Activated CD8-positive, alpha-beta T cell treated with anti-CD3 and anti-CD28 coated beads for 36 hours (primary cell): Measurements from ENCODE around the gene HTRA1. TPM values are rescaled to one million over a fixed set of nuclear protein-coding genes. Genes with fewer than 3 reads are reported as not detected.

Source experiments
- ATAC-seq: fragments of 200-7000 bp; cut with Tn5 transposase; one replicate; pipeline ENCODE4 v1.10.0; 2021; ENCODE audit warnings: mild to moderate bottlenecking, moderate library complexity
- CTCF ChIA-PET: fragments of 350-600 bp; sonication (Branson Sonifier 250); formaldehyde crosslinking; loops from one replicate; lab custom pipeline; 2021; ENCODE audit warnings: antibody characterized with exemption; lab: Charles Lee
- POLR2A ChIA-PET: fragments of 350-600 bp; sonication (Branson Sonifier 250); formaldehyde crosslinking; loops from one replicate; lab custom pipeline; 2021; ENCODE audit warnings: antibody characterized with exemption; lab: Charles Lee
- DNase-seq: peaks from one replicate; pipeline ENCODE4 v3.0.0-alpha.2; 2020
- H3K27ac Mint-ChIP-seq: one replicate; pipeline ENCODE4 v1.8.0; 2021; ENCODE audit warnings: mild to moderate bottlenecking, mixed read lengths
- H3K27me3 Mint-ChIP-seq: one replicate; pipeline ENCODE4 v1.8.0; 2021; ENCODE audit warnings: mixed read lengths
- H3K36me3 Mint-ChIP-seq: one replicate; pipeline ENCODE4 v1.8.0; 2021; ENCODE audit warnings: low read depth, mixed read lengths
- H3K4me1 Mint-ChIP-seq: one replicate; pipeline ENCODE4 v1.8.0; 2021; ENCODE audit warnings: low read depth, mixed read lengths
- H3K4me3 Mint-ChIP-seq: one replicate; pipeline ENCODE4 v1.8.0; 2021; ENCODE audit warnings: mild to moderate bottlenecking, moderate library complexity, mixed read lengths
- H3K9me3 Mint-ChIP-seq: one replicate; pipeline ENCODE4 v1.8.0; 2021; ENCODE audit warnings: mixed read lengths
- intact Hi-C: fragments of 100-400 bp; cut with micrococcal nuclease; formaldehyde crosslinking; loops from one replicate; pipeline ENCODE4 v1.10.0; 2022
- total RNA-seq, 2 experiments: library from RNA; stranded (reverse); gene quantifications; one replicate each; pipeline ENCODE4 v1.2.3, GENCODE V29; 2021
- TF ChIP-seq, protein P1 (sequence below): fragments of 200-600 bp; IDR thresholded peaks from one replicate; pipeline ENCODE4 v1.8.0; 2022; ENCODE audit warnings: antibody characterized with exemption, mild to moderate bottlenecking

The HTRA1 gene
- total RNA-seq, 2 experiments from 2014 or later = not detected

DNA sequence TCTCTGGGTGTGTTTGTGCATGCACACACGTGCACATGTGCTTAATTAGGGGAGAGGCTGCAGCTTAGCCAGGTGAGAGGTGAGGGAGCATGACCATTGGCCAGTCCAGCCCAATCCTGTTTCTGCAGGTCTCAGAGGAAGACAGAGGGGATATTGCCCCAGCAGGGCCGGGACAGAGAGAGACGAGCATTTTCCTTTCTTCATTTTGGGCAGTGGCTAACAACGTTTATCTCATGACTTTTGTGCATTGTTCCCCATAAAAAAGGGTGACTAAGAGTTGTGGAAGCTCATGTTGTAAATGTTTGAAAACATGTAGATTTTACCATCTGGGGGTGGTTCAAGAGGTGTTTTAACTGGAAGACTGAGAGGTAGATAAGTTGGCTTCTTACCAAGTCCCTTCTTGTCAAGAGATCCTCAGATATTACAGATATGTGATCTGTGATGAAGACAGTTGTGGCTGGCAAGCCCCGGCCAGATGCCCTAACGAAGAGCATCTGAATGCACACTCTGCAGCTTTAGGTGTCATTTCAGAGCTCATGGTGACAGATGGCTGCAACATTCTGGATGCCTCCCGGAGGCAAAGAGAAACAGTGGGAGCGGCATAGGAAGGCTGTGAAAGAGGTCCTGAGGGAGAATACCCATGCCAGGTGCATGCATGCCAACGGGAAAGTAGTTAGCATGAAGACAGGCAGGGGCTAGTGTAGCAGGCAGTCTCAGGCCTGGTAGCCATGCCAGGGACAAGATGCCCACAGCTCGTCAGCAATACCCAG, 82.5 kb downstream of the HTRA1 start:
- Mint-ChIP-seq H3K27ac (no peak overlapping the region), H3K36me3 (no peaks in the 10 kb centered on the region), H3K9me3 (no peaks in the 10 kb centered on the region), H3K4me1 (peaks cover 15% of the 10 kb centered on the region), H3K4me3 (no peak overlapping the region), H3K27me3 (no peaks in the 10 kb centered on the region)
- CTCF ChIA-PET = interaction anchor here (2.8 kb wide), 1 partner anchor 22 kb away, joined by 10 read pairs; no protein-coding TSS in a partner anchor
- no peak for ATAC-seq
- POLR2A ChIA-PET = no interaction called here
- TF ChIP-seq, protein P1, sequence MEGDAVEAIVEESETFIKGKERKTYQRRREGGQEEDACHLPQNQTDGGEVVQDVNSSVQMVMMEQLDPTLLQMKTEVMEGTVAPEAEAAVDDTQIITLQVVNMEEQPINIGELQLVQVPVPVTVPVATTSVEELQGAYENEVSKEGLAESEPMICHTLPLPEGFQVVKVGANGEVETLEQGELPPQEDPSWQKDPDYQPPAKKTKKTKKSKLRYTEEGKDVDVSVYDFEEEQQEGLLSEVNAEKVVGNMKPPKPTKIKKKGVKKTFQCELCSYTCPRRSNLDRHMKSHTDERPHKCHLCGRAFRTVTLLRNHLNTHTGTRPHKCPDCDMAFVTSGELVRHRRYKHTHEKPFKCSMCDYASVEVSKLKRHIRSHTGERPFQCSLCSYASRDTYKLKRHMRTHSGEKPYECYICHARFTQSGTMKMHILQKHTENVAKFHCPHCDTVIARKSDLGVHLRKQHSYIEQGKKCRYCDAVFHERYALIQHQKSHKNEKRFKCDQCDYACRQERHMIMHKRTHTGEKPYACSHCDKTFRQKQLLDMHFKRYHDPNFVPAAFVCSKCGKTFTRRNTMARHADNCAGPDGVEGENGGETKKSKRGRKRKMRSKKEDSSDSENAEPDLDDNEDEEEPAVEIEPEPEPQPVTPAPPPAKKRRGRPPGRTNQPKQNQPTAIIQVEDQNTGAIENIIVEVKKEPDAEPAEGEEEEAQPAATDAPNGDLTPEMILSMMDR = no peak
- intact Hi-C loops = no loop called here
- DNase-seq = no peak

DNA sequence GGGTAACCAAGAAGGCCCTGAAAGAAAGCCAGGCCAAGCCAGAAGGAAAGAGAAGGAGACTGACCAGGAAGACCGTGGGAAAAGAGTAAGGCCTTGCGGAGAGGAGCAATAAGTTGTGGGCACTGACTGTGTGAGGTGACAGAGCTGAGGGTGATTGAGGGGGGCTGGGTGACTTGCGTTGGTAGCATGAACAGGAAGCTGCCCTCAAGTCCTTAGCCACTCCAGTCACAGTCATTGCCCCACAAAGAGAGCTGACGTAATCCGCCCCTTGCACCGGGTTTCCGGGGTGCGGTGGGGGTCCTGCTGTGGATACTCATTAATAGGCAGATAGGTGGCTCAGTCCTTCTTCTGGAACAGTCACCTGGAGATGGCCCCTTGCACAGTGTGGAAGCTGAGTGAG, 83.1 kb downstream of the HTRA1 start:
- Mint-ChIP-seq H3K36me3 (no peaks in the 10 kb centered on the region), H3K4me3 (no peak overlapping the region), H3K27me3 (no peaks in the 10 kb centered on the region), H3K27ac (no peak overlapping the region), H3K4me1 (peaks cover 15% of the 10 kb centered on the region), H3K9me3 (no peaks in the 10 kb centered on the region)
- ATAC-seq (no peak), DNase-seq (no peak)
- CTCF ChIA-PET = interaction anchor here (2.8 kb wide), 1 partner anchor 21 kb away, joined by 10 read pairs; no protein-coding TSS in a partner anchor
- intact Hi-C loops = no loop called here
- POLR2A ChIA-PET = no interaction called here
- TF ChIP-seq, protein P1 = no peak

DNA sequence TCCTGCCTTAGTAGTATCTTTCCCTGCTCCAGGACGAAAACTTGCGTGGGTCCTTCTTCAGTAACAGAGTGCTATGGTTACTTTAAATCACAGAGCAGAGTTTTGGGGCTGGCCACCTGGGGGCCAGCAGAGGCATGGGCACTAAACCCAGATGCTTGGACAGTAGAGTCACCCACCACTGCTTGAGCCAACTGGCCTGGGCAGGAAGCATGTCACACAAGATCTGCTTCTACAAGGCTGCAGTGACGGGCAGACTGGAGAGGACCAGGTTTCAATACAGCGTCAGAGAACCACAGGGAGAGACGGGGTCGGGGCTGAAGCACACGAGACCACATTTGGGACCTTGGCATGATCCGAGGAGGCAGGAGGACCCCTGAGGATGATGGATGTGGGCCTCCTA, 84.9 kb downstream of the HTRA1 start:
- no peaks in the 10 kb centered on the region for H3K36me3 Mint-ChIP-seq
- no peak overlapping the region for H3K27ac Mint-ChIP-seq
- intact Hi-C loops = no loop called here
- ATAC-seq (no peak), DNase-seq (no peak)
- TF ChIP-seq, protein P1 = no peak
- H3K27me3 Mint-ChIP-seq = no peaks in the 10 kb centered on the region
- CTCF ChIA-PET = no interaction called here
- no peak overlapping the region for H3K4me3 Mint-ChIP-seq
- no peaks in the 10 kb centered on the region for H3K9me3 Mint-ChIP-seq
- peaks cover 18% of the 10 kb centered on the region for H3K4me1 Mint-ChIP-seq
- POLR2A ChIA-PET = no interaction called here

DNA sequence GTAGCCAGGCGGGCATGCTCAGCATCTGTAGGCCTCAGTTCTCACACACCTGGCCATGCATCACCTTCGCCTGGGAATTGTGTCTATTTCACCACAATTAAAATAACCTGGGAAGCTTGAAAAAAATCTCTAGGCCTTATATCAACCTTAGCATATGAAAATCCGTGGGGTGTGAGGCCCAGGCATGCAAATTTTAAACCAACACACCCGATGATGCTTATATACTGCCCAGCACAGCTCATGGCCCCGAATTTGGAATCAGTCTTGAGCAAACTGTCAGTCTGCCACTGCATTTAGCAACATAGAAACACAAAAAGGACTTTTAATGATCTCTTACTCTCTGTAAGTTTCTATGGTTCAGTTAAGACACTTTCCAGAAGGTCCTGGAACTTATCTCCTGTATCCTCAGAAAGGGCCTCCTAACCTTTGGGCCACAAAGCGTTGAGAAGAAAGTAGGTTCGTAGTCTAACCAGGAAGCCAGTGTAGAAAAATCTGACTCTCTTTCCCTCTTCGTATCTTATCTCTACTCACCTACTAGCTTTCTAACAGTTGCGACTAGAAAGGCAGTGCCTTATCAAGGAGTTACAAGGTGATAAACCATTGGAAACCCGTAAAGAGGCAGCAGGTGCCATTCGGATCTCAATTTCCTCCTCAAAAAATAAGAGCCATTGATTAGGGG, 87.2 kb downstream of the HTRA1 start:
- no peak for DNase-seq
- Mint-ChIP-seq H3K36me3 (no peaks in the 10 kb centered on the region), H3K4me3 (no peak overlapping the region), H3K9me3 (no peaks in the 10 kb centered on the region), H3K27me3 (no peaks in the 10 kb centered on the region), H3K27ac (no peak overlapping the region), H3K4me1 (peaks cover 13% of the 10 kb centered on the region)
- intact Hi-C loops = no loop called here
- ChIA-PET CTCF (interaction anchor here (0.9 to 1.6 kb wide), 2 partner anchors 10 to 17 kb away, joined by 5 to 6 read pairs; no protein-coding TSS in a partner anchor), POLR2A (no interaction called here)
- TF ChIP-seq, protein P1 = no peak
- no peak for ATAC-seq

DNA sequence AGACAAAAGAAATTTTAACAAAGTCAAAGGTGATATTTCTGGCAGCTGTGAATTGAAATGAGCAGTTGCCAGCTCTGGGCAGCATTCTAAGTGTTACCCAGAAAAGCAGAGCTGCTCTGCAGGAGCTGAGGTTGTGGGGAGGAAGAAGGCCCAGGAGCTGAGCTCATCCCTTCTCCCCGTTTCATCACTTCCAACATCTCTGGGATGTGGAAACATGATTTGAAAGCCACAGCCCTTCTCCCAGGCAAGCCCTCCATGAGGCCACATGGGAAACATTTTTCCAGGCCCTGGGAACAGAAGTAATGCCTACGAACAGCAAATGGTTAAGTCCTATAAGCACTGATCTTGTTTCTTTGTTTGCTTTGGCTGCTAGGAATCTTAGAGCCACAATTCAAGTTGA, 88.3 kb downstream of the HTRA1 start:
- ATAC-seq (no peak), DNase-seq (no peak)
- POLR2A ChIA-PET = interaction anchor here (0.5 kb wide), 1 partner anchor 9 kb away, joined by 3 read pairs; no protein-coding TSS in a partner anchor
- TF ChIP-seq, protein P1 = no peak
- Mint-ChIP-seq H3K9me3 (no peaks in the 10 kb centered on the region), H3K4me1 (peaks cover 13% of the 10 kb centered on the region), H3K36me3 (no peaks in the 10 kb centered on the region), H3K4me3 (no peak overlapping the region), H3K27ac (no peak overlapping the region), H3K27me3 (no peaks in the 10 kb centered on the region)
- intact Hi-C loops = no loop called here
- CTCF ChIA-PET = interaction anchor here (2.2 kb wide), 1 partner anchor 16 kb away, joined by 16 read pairs; no protein-coding TSS in a partner anchor
